GM18907 (cell line): Measurements from ENCODE around the gene ATXN7L1.
A peak's percentile ranks its signal among the peaks of the same experiment; 100 is the strongest.

Source experiments
- ATAC-seq: cut with Tn5 transposase; IDR thresholded peaks from one replicate; pipeline ENCODE4 v1.9.1; 2021; ENCODE audit warnings: mild to moderate bottlenecking, moderate library complexity; ENCODE audit not compliant: unreplicated experiment

ATXN7L1 gene, protein sequence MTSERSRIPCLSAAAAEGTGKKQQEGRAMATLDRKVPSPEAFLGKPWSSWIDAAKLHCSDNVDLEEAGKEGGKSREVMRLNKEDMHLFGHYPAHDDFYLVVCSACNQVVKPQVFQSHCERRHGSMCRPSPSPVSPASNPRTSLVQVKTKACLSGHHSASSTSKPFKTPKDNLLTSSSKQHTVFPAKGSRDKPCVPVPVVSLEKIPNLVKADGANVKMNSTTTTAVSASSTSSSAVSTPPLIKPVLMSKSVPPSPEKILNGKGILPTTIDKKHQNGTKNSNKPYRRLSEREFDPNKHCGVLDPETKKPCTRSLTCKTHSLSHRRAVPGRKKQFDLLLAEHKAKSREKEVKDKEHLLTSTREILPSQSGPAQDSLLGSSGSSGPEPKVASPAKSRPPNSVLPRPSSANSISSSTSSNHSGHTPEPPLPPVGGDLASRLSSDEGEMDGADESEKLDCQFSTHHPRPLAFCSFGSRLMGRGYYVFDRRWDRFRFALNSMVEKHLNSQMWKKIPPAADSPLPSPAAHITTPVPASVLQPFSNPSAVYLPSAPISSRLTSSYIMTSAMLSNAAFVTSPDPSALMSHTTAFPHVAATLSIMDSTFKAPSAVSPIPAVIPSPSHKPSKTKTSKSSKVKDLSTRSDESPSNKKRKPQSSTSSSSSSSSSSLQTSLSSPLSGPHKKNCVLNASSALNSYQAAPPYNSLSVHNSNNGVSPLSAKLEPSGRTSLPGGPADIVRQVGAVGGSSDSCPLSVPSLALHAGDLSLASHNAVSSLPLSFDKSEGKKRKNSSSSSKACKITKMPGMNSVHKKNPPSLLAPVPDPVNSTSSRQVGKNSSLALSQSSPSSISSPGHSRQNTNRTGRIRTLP

GRCh38 chr7:105876091-105876963 lies at the start of gene ATXN7L1:
Gene ATXN7L1, minus strand, starts transcription at chr7:105876599. Its CDS starts 41 bp downstream, at chr7:105876558.
- ATAC-seq = peak; percentile 77

DNA sequence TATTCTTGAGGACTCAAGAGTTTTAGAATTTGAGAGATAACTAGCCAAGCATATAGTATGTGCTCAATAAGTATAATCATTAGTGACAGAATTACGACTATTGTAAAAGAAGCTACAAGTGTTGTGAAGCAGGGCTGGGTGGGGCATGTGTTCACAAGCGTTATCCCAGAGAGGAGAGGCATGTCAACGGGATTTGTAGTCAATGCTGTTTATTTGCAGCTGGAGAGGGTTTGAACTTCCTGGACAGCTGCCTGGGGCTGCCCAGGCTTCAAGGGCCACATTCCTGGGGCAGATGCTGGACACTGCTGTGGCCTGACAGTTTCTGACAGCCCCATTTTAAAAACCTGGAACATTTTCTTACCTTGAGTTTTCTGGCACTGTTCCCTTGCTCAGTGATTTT lies 49.7 kb upstream of the ATXN7L1 start:
- ATAC-seq = no peak

DNA sequence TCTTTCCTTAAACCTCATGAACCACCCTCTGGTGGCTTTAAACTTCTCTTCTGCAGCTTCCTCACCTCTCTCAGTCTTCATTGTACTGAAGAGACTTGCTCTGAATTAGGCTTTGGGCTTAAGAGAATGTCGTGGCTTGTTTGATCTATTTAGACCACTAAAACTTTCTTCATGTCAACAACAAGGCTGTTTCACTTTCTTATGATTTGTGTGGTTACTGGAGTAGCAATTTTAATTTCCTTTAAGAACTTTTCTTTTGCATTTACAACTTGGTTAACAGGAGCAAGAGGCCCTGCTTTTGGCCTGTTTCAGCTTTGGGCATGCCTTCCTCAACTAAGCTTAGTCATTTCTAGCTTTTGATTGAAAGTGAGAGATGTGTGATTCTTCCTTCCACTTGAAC lies 48.5 kb upstream of the ATXN7L1 start:
- no peak for ATAC-seq

- no peak for ATAC-seq
Measured at GRCh38 chr7:105920766-105921165, 44.4 kb upstream of the ATXN7L1 start.

DNA sequence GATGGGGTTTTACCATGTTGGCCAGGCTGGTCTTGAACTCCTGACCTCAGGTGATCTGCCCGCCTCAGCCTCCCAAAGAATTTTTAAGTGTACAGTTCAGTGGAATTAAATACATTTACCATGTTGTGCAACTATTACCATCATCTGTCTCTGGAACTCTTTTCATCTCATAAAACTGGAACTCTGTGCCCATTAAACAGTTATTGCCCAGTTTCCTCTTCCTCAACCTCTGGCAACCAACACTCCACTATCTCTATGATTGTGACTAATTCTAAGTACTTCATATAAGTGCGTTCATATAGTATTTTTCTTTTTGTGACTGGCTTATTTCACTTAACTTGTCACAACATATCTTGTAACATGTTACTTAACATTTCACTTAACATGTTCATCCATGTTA lies 41.3 kb upstream of the ATXN7L1 start:
- ATAC-seq = no peak

GRCh38 chr7:105916603-105917002 lies 40.2 kb upstream of the ATXN7L1 start:
- ATAC-seq = no peak

GRCh38 chr7:105913947-105914346 lies 37.5 kb upstream of the ATXN7L1 start:
- no peak for ATAC-seq

GRCh38 chr7:105911961-105912575 lies 35.7 kb upstream of the ATXN7L1 start:
- ATAC-seq = no peak

GRCh38 chr7:105910172-105910571 lies 33.8 kb upstream of the ATXN7L1 start:
- ATAC-seq = no peak

- no peak for ATAC-seq
Measured at GRCh38 chr7:105909742-105910141, 33.3 kb upstream of the ATXN7L1 start.

GRCh38 chr7:105907129-105907846 lies 30.9 kb upstream of the ATXN7L1 start:
- no peak for ATAC-seq

DNA sequence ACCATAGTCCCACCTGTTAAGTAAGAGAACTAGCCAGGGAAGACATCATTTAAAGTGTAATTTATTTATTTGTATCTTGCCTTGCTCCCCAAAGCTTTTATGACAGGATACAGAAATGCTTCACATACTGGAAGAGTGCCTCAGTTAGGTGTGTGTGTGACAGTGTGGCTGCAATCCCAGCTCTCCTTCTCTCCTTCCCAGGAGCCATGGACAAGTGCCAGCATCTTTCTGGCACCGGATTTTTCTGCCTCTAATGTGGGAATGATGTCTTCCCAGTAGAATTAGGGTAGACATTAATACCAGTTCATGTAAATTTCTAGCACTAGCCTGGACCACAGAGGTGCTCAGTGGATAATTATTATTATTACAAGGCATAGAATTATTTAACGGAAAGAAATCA lies 30.3 kb upstream of the ATXN7L1 start:
- no peak for ATAC-seq

- ATAC-seq = no peak
Measured at GRCh38 chr7:105905910-105906568, 29.6 kb upstream of the ATXN7L1 start.

DNA sequence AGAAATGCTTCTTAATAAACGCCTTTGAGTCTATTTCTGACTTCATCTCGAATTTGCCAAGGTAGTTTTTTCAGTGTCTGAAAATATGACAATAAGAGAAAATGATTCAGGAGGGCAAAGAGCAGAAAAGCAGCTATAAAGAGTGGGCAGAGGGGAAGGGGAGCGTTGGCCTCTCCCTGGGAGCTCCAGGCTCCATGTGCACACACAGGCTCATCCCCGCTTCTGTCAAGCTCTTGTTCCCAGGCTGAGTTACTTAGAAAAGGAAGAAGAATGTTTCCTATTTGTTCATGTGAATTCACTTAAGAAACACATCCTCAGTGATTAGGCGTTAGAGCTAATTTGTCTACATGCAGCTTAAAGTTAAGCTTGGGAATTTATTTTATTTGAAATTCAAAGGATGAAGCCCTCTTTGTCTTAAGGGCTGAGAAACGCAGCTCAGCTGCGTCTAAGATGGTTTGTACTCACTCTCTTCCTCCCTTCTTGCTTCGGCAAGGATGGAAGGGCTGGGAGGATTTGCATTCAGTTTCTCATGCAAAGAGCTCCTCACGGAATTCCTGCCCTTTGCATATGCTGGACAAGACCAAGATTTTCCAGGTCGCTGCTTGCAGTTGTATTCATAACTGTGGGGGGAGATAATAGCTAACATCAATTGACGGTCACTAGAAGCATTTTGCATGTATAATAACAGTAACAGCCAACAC lies 29.0 kb upstream of the ATXN7L1 start:
- no peak for ATAC-seq

- no peak for ATAC-seq
Measured at GRCh38 chr7:105904064-105904463, 27.7 kb upstream of the ATXN7L1 start.

- no peak for ATAC-seq
Measured at GRCh38 chr7:105902325-105902911, 26.0 kb upstream of the ATXN7L1 start.

GRCh38 chr7:105897999-105898398 lies 21.6 kb upstream of the ATXN7L1 start:
- no peak for ATAC-seq

DNA sequence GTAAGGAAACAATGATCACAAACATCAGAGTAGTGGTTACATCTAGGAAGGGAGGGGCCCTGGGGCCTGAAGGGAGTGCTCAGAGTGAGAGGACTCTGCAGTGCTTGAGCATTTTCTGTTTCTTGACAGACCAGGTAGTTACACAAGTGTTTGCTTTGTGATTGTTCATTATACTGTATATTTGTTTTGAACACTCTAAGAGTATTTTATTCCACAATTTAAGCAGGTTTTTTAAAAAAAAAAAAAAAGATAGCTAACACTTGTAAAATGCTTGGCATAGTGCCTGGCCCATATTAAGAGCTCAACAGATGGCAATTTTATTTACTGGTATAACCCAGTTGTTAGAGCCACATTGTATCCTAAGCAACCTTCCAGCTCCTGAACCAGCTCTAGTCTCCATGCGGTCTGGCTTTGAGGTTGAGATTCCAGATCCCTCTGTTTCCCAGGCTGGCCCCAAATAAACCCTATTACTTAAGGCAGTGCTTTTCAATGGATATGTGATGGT lies 20.1 kb upstream of the ATXN7L1 start:
- ATAC-seq = no peak
